ENCODE data around the gene SYT17. TPM values are rescaled to one million over a fixed set of nuclear protein-coding genes. Genes with fewer than 3 reads are reported as not detected.
"Not testable (repeated sequence)": the region's sequence is repeated elsewhere in the genome, so short reads cannot be mapped to it uniquely, and the experiment has no call there.

SYT17 gene
- total and polyA plus RNA-seq, 9 donors, result 3.1 to 7.1 (median 4.6) TPM

GRCh38 chr16:19182481-19182880, 14.4 kb downstream of the SYT17 start:
- Histone ChIP-seq H3K4me1 (ENCODE audit: control insufficient read depth, insufficient read depth, low read length) (no peaks in the 10 kb centered on the region), H3K4me3 (ENCODE audit: low read length) (no peak overlapping the region), H3K27ac (ENCODE audit: low read length) (no peak overlapping the region), H3K36me3 (ENCODE audit: control insufficient read depth, insufficient read depth, low read length) (peaks cover 16% of the 10 kb centered on the region), H3K9me3 (replicated peaks; ENCODE audit: control insufficient read depth, low read depth, low read length) (no peaks in the 10 kb centered on the region), H3K27me3 (ENCODE audit: control insufficient read depth, insufficient read depth, low read length) (no peaks in the 10 kb centered on the region)
- no peak for DNase-seq
- 96% methylated on average over 4 of the region's 6 CpGs for WGBS (ENCODE audit: insufficient coverage)

DNA sequence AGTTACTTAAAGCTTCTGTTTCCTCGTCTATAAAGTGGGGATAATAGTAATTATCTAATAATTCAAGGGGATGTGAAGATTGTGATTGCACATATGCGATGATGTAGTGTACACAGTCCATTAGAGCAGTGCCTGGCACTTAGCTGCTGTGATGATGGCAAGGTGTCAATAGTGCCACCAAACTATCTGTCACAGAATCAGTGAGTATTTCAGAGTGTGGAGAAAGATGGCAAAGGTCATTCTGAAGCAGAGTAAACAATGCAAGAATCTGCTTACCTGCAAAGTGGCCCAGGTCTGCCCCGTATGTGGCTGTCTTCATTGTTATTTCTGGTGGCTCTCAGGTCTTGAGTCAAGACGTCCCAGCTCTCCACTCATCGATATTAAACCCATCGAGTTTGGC, 15.1 kb downstream of the SYT17 start:
- H3K27me3 ChIP-seq (ENCODE audit: control insufficient read depth, insufficient read depth, low read length), result no peaks in the 10 kb centered on the region
- H3K27ac ChIP-seq (ENCODE audit: low read length), result no peak overlapping the region
- no peak overlapping the region for H3K4me3 ChIP-seq (ENCODE audit: low read length)
- H3K36me3 ChIP-seq (ENCODE audit: control insufficient read depth, insufficient read depth, low read length), result peaks cover 16% of the 10 kb centered on the region
- no peaks in the 10 kb centered on the region for H3K4me1 ChIP-seq (ENCODE audit: control insufficient read depth, insufficient read depth, low read length)
- no peak for DNase-seq
- 92% methylated on average over 5 of the region's 6 CpGs for WGBS (ENCODE audit: insufficient coverage)
- H3K9me3 ChIP-seq (replicated peaks; ENCODE audit: control insufficient read depth, low read depth, low read length), result no peaks in the 10 kb centered on the region

DNA sequence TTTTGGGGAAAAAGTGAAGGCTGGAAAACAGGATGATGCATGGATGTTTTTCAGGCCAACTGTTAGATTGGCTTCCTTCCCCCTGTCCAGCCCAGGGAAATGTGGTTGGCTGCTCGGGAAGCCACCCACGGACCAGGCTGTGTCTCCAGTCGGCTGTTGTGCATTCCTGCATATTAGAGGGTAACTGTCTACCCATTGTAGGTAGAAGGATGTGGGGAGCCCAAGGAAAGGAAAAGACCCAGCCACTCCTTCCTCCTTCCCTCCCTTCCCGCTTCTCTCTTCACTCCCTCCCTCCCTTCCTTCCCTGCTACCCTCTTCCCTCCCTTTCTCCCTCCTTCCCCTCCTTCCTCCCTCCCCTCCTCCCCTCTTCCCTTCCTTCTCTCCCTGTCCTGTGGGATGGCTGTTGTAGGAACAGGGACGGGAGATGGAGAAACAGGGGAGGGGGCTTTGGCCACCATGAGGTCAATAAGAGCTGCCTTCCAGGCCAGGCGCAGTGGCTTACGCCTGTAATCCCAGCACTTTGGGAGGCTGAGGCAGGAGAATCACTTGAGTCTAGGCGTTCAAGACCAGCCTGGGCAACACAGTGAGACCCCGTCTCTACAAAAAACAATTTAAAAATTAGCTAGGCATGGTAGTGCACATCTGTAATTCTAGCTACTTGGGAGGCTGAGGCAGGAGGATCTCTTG, 16.9 kb downstream of the SYT17 start:
- H3K27me3 ChIP-seq (ENCODE audit: control insufficient read depth, insufficient read depth, low read length), result no peaks in the 10 kb centered on the region
- no peaks in the 10 kb centered on the region for H3K4me1 ChIP-seq (ENCODE audit: control insufficient read depth, insufficient read depth, low read length)
- DNase-seq, result no peak
- H3K9me3 ChIP-seq (replicated peaks; ENCODE audit: control insufficient read depth, low read depth, low read length), result no peaks in the 10 kb centered on the region
- H3K4me3 ChIP-seq (ENCODE audit: low read length), result no peak overlapping the region
- peaks cover 16% of the 10 kb centered on the region for H3K36me3 ChIP-seq (ENCODE audit: control insufficient read depth, insufficient read depth, low read length)
- 100% methylated on average over 2 of the region's 9 CpGs for WGBS (ENCODE audit: insufficient coverage)
- H3K27ac ChIP-seq (ENCODE audit: low read length), result no peak overlapping the region

DNA sequence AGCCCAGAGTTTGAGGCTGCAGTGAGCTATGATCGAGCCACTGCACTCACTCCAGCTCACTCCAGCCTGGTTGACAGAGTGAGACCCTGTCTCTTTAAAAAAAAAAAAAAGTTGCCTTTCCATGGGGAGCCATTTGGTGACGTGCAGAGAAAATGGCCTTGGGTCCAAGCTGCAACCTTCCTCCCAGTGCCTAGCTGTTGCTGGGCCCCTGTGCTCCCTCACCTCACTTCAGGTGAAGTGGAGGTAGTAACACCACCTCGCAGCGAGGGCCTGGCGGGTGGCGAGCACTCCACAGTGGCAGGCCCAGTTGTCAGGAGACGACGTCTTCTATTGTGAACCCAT, 17.4 kb downstream of the SYT17 start:
- Histone ChIP-seq H3K4me1 (ENCODE audit: control insufficient read depth, insufficient read depth, low read length) (no peaks in the 10 kb centered on the region), H3K36me3 (ENCODE audit: control insufficient read depth, insufficient read depth, low read length) (peaks cover 13% of the 10 kb centered on the region), H3K9me3 (replicated peaks; ENCODE audit: control insufficient read depth, low read depth, low read length) (no peaks in the 10 kb centered on the region), H3K27me3 (ENCODE audit: control insufficient read depth, insufficient read depth, low read length) (no peaks in the 10 kb centered on the region), H3K27ac (ENCODE audit: low read length) (no peak overlapping the region), H3K4me3 (ENCODE audit: low read length) (no peak overlapping the region)
- 79% methylated on average over 7 of the region's 8 CpGs for WGBS (ENCODE audit: insufficient coverage)
- no peak for DNase-seq

DNA sequence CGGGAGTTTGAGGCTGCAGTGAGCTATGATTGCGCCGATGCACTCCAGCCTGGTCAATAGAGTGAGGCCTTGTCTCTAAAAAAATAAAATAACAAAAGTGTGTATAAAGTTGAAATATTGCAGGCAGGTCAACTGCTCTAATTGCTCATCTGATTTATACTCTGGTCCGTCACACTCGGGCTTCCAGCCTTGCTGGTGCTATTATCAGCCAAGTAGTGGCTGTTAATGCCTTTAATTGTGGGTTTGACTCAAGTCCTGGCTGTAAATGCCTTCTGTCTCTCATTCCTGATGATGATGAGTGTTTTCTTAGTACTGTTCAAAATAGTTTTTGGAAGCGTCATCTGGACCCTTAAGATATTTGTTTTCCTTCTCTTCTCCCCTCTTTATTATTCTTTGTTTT, 18.4 kb downstream of the SYT17 start:
- Histone ChIP-seq H3K9me3 (replicated peaks; ENCODE audit: control insufficient read depth, low read depth, low read length) (no peaks in the 10 kb centered on the region), H3K4me1 (ENCODE audit: control insufficient read depth, insufficient read depth, low read length) (no peaks in the 10 kb centered on the region), H3K36me3 (ENCODE audit: control insufficient read depth, insufficient read depth, low read length) (peaks cover 13% of the 10 kb centered on the region), H3K27ac (ENCODE audit: low read length) (no peak overlapping the region), H3K27me3 (ENCODE audit: control insufficient read depth, insufficient read depth, low read length) (no peaks in the 10 kb centered on the region), H3K4me3 (ENCODE audit: low read length) (no peak overlapping the region)
- WGBS (ENCODE audit: insufficient coverage), result 96% methylated on average over 3 of the region's 6 CpGs
- no peak for DNase-seq

- H3K36me3 ChIP-seq (ENCODE audit: control insufficient read depth, insufficient read depth, low read length); H3K27me3 ChIP-seq (ENCODE audit: control insufficient read depth, insufficient read depth, low read length); H3K4me1 ChIP-seq (ENCODE audit: control insufficient read depth, insufficient read depth, low read length); DNase-seq; H3K27ac ChIP-seq (ENCODE audit: low read length); H3K4me3 ChIP-seq (ENCODE audit: low read length); H3K9me3 ChIP-seq (replicated peaks; ENCODE audit: control insufficient read depth, low read depth, low read length): not testable (repeated sequence)
- WGBS (ENCODE audit: insufficient coverage), result no CpG with 5 or more reads among the region's 3 CpGs
Measured at GRCh38 chr16:19187961-19188360, 19.9 kb downstream of the SYT17 start.

- WGBS (ENCODE audit: insufficient coverage), result 49% methylated on average over 3 of the region's 5 CpGs
- no peaks in the 10 kb centered on the region for H3K27me3 ChIP-seq (ENCODE audit: control insufficient read depth, insufficient read depth, low read length)
- peaks cover 5% of the 10 kb centered on the region for H3K36me3 ChIP-seq (ENCODE audit: control insufficient read depth, insufficient read depth, low read length)
- H3K9me3 ChIP-seq (replicated peaks; ENCODE audit: control insufficient read depth, low read depth, low read length), result no peaks in the 10 kb centered on the region
- no peak overlapping the region for H3K4me3 ChIP-seq (ENCODE audit: low read length)
- no peak for DNase-seq
- H3K4me1 ChIP-seq (ENCODE audit: control insufficient read depth, insufficient read depth, low read length), result no peaks in the 10 kb centered on the region
- no peak overlapping the region for H3K27ac ChIP-seq (ENCODE audit: low read length)
Measured at GRCh38 chr16:19188406-19188805, 20.4 kb downstream of the SYT17 start.

DNA sequence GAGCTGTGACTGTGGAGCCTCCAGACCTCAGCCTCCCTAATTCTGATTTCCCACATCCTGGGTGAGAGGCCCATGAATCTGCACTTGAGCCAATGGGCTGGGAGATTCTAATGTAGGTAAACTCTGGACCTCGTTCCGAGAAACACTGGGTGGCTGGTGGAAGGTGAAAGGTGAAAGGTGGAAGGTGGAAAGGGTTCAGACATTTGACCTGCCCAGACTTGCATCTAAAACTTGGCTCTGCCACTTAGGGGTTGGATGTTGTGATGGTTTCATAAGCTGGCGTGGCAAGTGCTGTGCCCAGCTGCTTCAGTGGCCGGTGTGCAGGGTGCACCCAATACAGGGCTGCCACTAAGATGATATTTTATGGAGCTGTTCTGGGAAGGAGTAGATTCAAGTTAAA, 24.8 kb downstream of the SYT17 start:
- peaks cover 4% of the 10 kb centered on the region for H3K36me3 ChIP-seq (ENCODE audit: control insufficient read depth, insufficient read depth, low read length)
- no peaks in the 10 kb centered on the region for H3K4me1 ChIP-seq (ENCODE audit: control insufficient read depth, insufficient read depth, low read length)
- H3K27ac ChIP-seq (ENCODE audit: low read length), result no peak overlapping the region
- 84% methylated on average over 4 of the region's 4 CpGs for WGBS (ENCODE audit: insufficient coverage)
- no peaks in the 10 kb centered on the region for H3K9me3 ChIP-seq (replicated peaks; ENCODE audit: control insufficient read depth, low read depth, low read length)
- no peaks in the 10 kb centered on the region for H3K27me3 ChIP-seq (ENCODE audit: control insufficient read depth, insufficient read depth, low read length)
- no peak for DNase-seq
- H3K4me3 ChIP-seq (ENCODE audit: low read length), result no peak overlapping the region

GRCh38 chr16:19196871-19197270, 28.8 kb downstream of the SYT17 start:
- Histone ChIP-seq H3K27ac (ENCODE audit: low read length) (no peak overlapping the region), H3K4me3 (ENCODE audit: low read length) (no peak overlapping the region), H3K4me1 (ENCODE audit: control insufficient read depth, insufficient read depth, low read length) (no peaks in the 10 kb centered on the region), H3K9me3 (replicated peaks; ENCODE audit: control insufficient read depth, low read depth, low read length) (peaks cover 20% of the 10 kb centered on the region), H3K36me3 (ENCODE audit: control insufficient read depth, insufficient read depth, low read length) (peaks cover 5% of the 10 kb centered on the region), H3K27me3 (ENCODE audit: control insufficient read depth, insufficient read depth, low read length) (no peaks in the 10 kb centered on the region)
- no peak for DNase-seq
- WGBS (ENCODE audit: insufficient coverage), result 57% methylated on average over 1 of the region's 6 CpGs

GRCh38 chr16:19203374-19203966, 35.4 kb downstream of the SYT17 start:
- no peak overlapping the region for H3K4me3 ChIP-seq (ENCODE audit: low read length)
- H3K4me1 ChIP-seq (ENCODE audit: control insufficient read depth, insufficient read depth, low read length), result no peaks in the 10 kb centered on the region
- H3K9me3 ChIP-seq (replicated peaks; ENCODE audit: control insufficient read depth, low read depth, low read length), result peaks cover 19% of the 10 kb centered on the region
- H3K27ac ChIP-seq (ENCODE audit: low read length), result no peak overlapping the region
- H3K36me3 ChIP-seq (ENCODE audit: control insufficient read depth, insufficient read depth, low read length), result peaks cover 3% of the 10 kb centered on the region
- no peaks in the 10 kb centered on the region for H3K27me3 ChIP-seq (ENCODE audit: control insufficient read depth, insufficient read depth, low read length)
- no peak for DNase-seq
- WGBS (ENCODE audit: insufficient coverage), result 84% methylated on average over 12 of the region's 12 CpGs
